Keratinocyte (primary cell): ENCODE results near the gene SMARCA4.

ENCODE experiments used
- CTCF ChIP-seq, 3 experiments: IDR thresholded peaks in 1 of 3; conservative IDR thresholded peaks in 1 of 3; optimal IDR thresholded peaks in 1 of 3; 2 replicates in 2 of 3; 3 replicates in 1 of 3; pipeline versions ENCODE3 to v1.5.1; 2011; ENCODE audit warnings: low read length in 3 of 3, mild to moderate bottlenecking in 3 of 3, moderate library complexity in 2 of 3, control low read depth in 1 of 3, inconsistent platforms in 1 of 3; ENCODE audit not compliant: insufficient read depth in 2 of 3; ENCODE audit errors: extremely low read depth in 1 of 3
- EZH2 ChIP-seq: IDR thresholded peaks from one replicate; pipeline ENCODE4 v1.6.1; 2012; ENCODE audit warnings: inconsistent platforms, mild to moderate bottlenecking, low read length, moderate library complexity

- TF ChIP-seq CTCF (optimal IDR thresholded peaks at IDR 0.05 in 1 of 3, IDR thresholded peaks at IDR 0.05 in 1 of 3, conservative IDR thresholded peaks at IDR 0.05 in 1 of 3; ENCODE audit: extremely low read depth in 1 of 3, insufficient read depth in 2 of 3, low read length in 3 of 3) (no peak), EZH2 (no peak)
Observed at GRCh38 chr19:11098861-11099260, 138.0 kb downstream of the SMARCA4 start.
